Neutrophil (primary cell): ENCODE measurements around the gene WTAP.

Experiments
- H3K27ac ChIP-seq: fragments of 200-600 bp; sonication (generic); 2 replicates; pipeline ENCODE4 v1.5.1; 2016; ENCODE audit warnings: mild to moderate bottlenecking, moderate library complexity
- H3K27me3 ChIP-seq: fragments of 200-600 bp; sonication (generic); 2 replicates; pipeline ENCODE4 v1.6.0; 2016; ENCODE audit warnings: mild to moderate bottlenecking
- H3K36me3 ChIP-seq: fragments of 200-600 bp; sonication (generic); 2 replicates; pipeline ENCODE4 v1.5.1; 2017
- H3K4me1 ChIP-seq, 2 experiments: fragments of 200-600 bp in 1 of 2; sonication (generic) in 1 of 2; 1 replicate in 1 of 2; 2 replicates in 1 of 2; pipeline versions ENCODE4 v1.5.1 to v1.6.1; 2013 to 2016; ENCODE audit warnings: low read depth in 1 of 2, low read length in 1 of 2, mild to moderate bottlenecking in 1 of 2, moderate library complexity in 1 of 2; ENCODE audit not compliant: control insufficient read depth in 1 of 2, insufficient read depth in 1 of 2
- H3K4me3 ChIP-seq, 2 experiments: fragments of 200-600 bp in 1 of 2; sonication (generic) in 1 of 2; 1 replicate in 1 of 2; 2 replicates in 1 of 2; pipeline ENCODE4 v1.5.1; 2013 to 2016; ENCODE audit warnings: low read depth in 1 of 2, low read length in 1 of 2, mild to moderate bottlenecking in 1 of 2, moderate library complexity in 1 of 2
- H3K9me3 ChIP-seq: fragments of 200-600 bp; sonication (generic); 2 replicates; pipeline ENCODE4 v1.5.1; 2016
- TF ChIP-seq, protein P1 (sequence below): fragments of 200-600 bp; sonication (generic); IDR thresholded peaks from 2 replicates; pipeline ENCODE4 v1.5.1; 2016; ENCODE audit warnings: antibody characterized with exemption

WTAP gene

DNA sequence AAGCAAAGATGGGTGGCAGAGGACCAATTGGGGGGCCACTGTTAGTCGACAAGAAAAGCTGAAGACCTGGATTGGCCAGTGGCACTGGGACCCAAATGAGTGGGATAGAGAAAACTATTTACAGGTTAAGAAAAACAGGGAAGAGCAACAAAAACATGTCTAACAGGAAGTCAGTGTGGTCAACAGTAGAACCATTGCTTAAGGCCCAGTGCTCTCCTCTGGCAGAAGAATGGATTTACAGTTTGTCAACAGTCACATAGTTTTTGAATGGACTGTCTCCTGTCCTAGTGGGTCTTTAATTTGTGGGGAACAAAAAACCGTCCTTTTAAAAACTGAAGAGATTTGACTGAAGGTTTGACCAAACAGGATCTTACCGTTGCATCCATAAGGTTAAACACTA, 12.1 kb upstream of the WTAP start:
- H3K27ac ChIP-seq = peak overlapping the region; percentile 93
- no peaks in the 10 kb centered on the region for H3K27me3 ChIP-seq
- H3K36me3 ChIP-seq = no peaks in the 10 kb centered on the region
- no peaks in the 10 kb centered on the region for H3K9me3 ChIP-seq
- TF ChIP-seq, protein P1, sequence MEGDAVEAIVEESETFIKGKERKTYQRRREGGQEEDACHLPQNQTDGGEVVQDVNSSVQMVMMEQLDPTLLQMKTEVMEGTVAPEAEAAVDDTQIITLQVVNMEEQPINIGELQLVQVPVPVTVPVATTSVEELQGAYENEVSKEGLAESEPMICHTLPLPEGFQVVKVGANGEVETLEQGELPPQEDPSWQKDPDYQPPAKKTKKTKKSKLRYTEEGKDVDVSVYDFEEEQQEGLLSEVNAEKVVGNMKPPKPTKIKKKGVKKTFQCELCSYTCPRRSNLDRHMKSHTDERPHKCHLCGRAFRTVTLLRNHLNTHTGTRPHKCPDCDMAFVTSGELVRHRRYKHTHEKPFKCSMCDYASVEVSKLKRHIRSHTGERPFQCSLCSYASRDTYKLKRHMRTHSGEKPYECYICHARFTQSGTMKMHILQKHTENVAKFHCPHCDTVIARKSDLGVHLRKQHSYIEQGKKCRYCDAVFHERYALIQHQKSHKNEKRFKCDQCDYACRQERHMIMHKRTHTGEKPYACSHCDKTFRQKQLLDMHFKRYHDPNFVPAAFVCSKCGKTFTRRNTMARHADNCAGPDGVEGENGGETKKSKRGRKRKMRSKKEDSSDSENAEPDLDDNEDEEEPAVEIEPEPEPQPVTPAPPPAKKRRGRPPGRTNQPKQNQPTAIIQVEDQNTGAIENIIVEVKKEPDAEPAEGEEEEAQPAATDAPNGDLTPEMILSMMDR = peak; percentile 63
- H3K4me1 ChIP-seq = peaks cover 37 to 43% of the 10 kb centered on the region in 2 experiments
- H3K4me3 ChIP-seq = peak overlapping the region; percentile 52 to 54

DNA sequence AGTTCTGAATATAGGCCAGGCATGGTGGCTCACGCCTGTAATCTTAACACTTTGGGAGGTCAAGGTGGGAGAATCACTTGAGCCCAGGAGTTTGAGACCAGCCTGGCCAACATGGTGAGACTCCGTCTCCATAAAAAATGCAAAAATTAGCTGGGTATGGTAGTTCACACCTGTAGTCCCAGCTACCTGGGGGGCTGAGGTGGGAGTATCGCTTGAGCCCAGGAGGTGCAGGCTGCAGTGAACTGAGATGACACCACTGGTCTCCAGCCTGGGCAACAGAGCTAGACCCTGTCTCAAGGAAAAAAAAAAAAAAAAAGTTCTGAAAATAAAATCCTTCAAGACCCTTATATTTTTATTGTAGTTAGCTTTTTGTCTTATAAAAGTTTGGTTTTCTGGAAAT, 11.7 kb upstream of the WTAP start:
- Histone ChIP-seq H3K4me3 (peak overlapping the region; percentile 52 to 54), H3K4me1 (peaks cover 37 to 43% of the 10 kb centered on the region in 2 experiments), H3K9me3 (no peaks in the 10 kb centered on the region), H3K36me3 (no peaks in the 10 kb centered on the region), H3K27ac (peak overlapping the region; percentile 93), H3K27me3 (no peaks in the 10 kb centered on the region)
- TF ChIP-seq, protein P1 = no peak

GRCh38 chr6:159716247-159717096, 10.8 kb upstream of the WTAP start:
- Histone ChIP-seq H3K36me3 (no peaks in the 10 kb centered on the region), H3K9me3 (no peaks in the 10 kb centered on the region), H3K27ac (peak overlapping the region; percentile 93), H3K4me1 (peaks cover 37 to 43% of the 10 kb centered on the region in 2 experiments), H3K27me3 (no peaks in the 10 kb centered on the region), H3K4me3 (peak overlapping the region; percentile 52 to 54)
- TF ChIP-seq, protein P1 = no peak

DNA sequence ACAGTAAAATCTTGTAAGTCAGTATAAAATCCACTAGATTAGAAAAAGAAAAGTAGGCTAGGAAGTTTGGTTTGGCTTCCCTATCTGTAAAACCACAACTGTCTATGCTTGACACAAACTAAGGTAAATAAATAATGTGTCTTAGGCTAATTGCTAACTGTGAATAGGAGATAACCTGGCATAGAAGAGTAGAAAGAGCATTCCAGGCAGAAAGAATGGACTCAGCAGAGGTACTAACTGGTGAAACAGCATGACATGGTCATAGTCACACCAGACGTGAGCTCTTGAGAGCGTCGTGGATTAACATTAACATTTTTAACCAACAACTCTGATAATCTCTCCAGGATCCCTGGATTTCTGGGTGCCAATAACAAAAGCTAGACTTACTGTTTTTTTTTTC, 8.7 kb upstream of the WTAP start:
- Histone ChIP-seq H3K27ac (peak overlapping the region; percentile 31), H3K27me3 (no peaks in the 10 kb centered on the region), H3K9me3 (no peaks in the 10 kb centered on the region), H3K4me1 (peaks cover 36 to 40% of the 10 kb centered on the region in 2 experiments), H3K36me3 (no peaks in the 10 kb centered on the region), H3K4me3 (no peak overlapping the region)
- TF ChIP-seq, protein P1 = no peak

DNA sequence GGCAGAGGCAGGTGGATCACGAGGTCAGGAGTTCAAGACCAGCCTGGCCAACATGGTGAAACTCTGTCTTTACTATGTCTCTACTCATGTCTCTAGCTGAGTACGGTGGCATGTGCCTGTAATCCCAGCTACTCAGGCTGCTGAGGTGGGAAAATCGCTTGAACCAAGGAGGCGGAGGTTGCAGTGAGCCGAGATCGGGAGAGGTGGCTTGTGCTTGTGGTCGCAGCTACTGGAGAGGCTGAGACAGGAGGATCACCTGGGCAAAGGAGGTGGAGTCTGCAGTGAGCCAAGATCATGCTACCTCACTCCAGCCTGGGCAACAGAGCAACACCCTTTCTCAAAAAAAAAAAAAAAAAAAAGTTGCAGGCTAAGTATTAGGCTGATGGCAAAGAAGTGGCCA, 8.0 kb upstream of the WTAP start:
- H3K27ac ChIP-seq = no peak overlapping the region
- H3K4me1 ChIP-seq = peaks cover 30 to 33% of the 10 kb centered on the region in 2 experiments
- H3K36me3 ChIP-seq = no peaks in the 10 kb centered on the region
- TF ChIP-seq, protein P1 = no peak
- H3K4me3 ChIP-seq = no peak overlapping the region
- no peaks in the 10 kb centered on the region for H3K27me3 ChIP-seq
- H3K9me3 ChIP-seq = no peaks in the 10 kb centered on the region
